Mucosa of descending colon (tissue), 3 donors: ENCODE measurements around the gene CDH12. TPM values are rescaled to one million over a fixed set of nuclear protein-coding genes. Genes with fewer than 3 reads are reported as not detected.

Experiments
- ATAC-seq: fragments of 200-7000 bp; cut with Tn5 transposase; one replicate; pipeline ENCODE4 v1.9.1; 2020; ENCODE audit warnings: mild to moderate bottlenecking, moderate library complexity
- DNase-seq, 3 donors: peaks; one replicate each; pipeline ENCODE4 v3.0.0-alpha.2; 2020
- H3K36me3 ChIP-seq: fragments of 200-600 bp; one replicate; pipeline ENCODE4 v1.8.0; 2021; ENCODE audit warnings: low read depth, mild to moderate bottlenecking
- H3K4me1 ChIP-seq: fragments of 200-600 bp; one replicate; pipeline ENCODE4 v1.8.0; 2021; ENCODE audit warnings: low read depth, mild to moderate bottlenecking
- H3K4me3 ChIP-seq: fragments of 200-600 bp; one replicate; pipeline ENCODE4 v1.8.0; 2021; ENCODE audit warnings: mild to moderate bottlenecking
- H3K9me3 ChIP-seq: fragments of 200-600 bp; one replicate; pipeline ENCODE4 v1.8.0; 2021; ENCODE audit warnings: mild to moderate bottlenecking
- intact Hi-C, 2 donors: fragments of 100-400 bp; cut with DNase I in 1 of 2; cut with micrococcal nuclease in 1 of 2; formaldehyde crosslinking; loops; one replicate each; pipeline versions ENCODE4 v1.11.0 to v1.11.1; 2022; cut with DNase I, micrococcal nuclease
- total RNA-seq, 3 donors: library from RNA; stranded (reverse); fragmentation: NEBNext Ultra II Directional in 2 of 3; extraction: Animal tissue kit (Norgen Biotek cat#: 25700) in 2 of 3; gene quantifications; one replicate each; pipeline versions ENCODE4 v1.2.1 to v1.2.4, GENCODE V29; 2021 to 2023
- TF ChIP-seq, protein P1 (sequence below): fragments of 200-600 bp; IDR thresholded peaks from one replicate; pipeline ENCODE4 v1.8.0; 2022; ENCODE audit warnings: antibody characterized with exemption, mild to moderate bottlenecking
- donor health status: DM: no; HTN: no; CAD: no; lungs with moderate emphysema.
- donor health status: DM: no; HTN: no; CAD: no.
- donor health status: DM: no; HTN: yes; CAD: no.

The CDH12 gene
- total RNA-seq, 3 donors from 2014 or later = 0.14 TPM; not detected in 2

GRCh38 chr5:22372376-22372775 lies 480.8 kb downstream of the CDH12 start:
- H3K9me3 ChIP-seq = no peaks in the 10 kb centered on the region

DNA sequence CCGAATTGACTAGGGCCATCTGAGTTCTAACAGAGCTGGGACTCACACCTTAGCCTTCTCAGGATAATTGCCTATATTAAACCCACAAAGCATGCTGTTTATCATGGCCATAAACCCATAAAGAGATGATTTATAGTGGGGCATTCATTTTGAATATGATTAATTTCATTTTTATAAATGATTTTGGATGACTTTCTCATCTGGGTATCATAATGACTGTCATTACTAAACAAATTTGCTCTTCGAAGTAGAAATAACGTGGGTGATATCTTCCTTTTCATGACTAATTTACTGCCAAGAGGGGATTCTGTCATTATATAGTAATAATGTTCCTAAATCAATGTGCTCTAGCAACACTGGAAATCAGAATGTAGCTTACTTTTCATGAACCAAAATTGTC lies 498.2 kb downstream of the CDH12 start:
- Histone ChIP-seq H3K4me1 (no peaks in the 10 kb centered on the region), H3K4me3 (no peak overlapping the region), H3K36me3 (no peaks in the 10 kb centered on the region), H3K9me3 (no peaks in the 10 kb centered on the region)
- TF ChIP-seq, protein P1, sequence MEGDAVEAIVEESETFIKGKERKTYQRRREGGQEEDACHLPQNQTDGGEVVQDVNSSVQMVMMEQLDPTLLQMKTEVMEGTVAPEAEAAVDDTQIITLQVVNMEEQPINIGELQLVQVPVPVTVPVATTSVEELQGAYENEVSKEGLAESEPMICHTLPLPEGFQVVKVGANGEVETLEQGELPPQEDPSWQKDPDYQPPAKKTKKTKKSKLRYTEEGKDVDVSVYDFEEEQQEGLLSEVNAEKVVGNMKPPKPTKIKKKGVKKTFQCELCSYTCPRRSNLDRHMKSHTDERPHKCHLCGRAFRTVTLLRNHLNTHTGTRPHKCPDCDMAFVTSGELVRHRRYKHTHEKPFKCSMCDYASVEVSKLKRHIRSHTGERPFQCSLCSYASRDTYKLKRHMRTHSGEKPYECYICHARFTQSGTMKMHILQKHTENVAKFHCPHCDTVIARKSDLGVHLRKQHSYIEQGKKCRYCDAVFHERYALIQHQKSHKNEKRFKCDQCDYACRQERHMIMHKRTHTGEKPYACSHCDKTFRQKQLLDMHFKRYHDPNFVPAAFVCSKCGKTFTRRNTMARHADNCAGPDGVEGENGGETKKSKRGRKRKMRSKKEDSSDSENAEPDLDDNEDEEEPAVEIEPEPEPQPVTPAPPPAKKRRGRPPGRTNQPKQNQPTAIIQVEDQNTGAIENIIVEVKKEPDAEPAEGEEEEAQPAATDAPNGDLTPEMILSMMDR = no peak
- no peak for ATAC-seq
- intact Hi-C loops = no loop called here
- no peak for DNase-seq

More at GRCh38 chr5:22372376-22372775, 480.8 kb downstream of the CDH12 start:
- Histone ChIP-seq H3K4me3 (no peak overlapping the region), H3K36me3 (no peaks in the 10 kb centered on the region), H3K4me1 (no peaks in the 10 kb centered on the region)
- intact Hi-C loops = no loop called here
- TF ChIP-seq, protein P1 = no peak
- no peak for ATAC-seq
- DNase-seq = no peak

DNA sequence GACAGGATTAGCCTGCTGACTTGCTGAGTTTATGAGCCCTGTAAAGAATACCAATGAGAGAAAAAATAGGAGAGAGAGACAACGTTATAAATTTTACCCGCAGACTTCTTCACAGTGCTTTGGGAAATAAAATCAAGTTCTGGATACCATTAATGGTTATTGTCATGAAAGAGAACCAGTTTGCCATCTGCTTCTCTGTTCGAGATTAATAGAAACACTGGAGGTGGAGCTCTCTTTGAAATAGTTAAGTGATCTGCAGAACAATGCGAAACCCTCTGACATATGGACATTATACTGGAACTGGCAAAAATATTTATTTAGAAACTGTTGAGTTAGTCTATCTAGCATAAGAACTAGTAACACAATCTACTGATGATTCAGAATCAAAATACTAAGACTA lies 500.7 kb downstream of the CDH12 start:
- ATAC-seq (no peak), DNase-seq (no peak)
- Histone ChIP-seq H3K4me3 (no peak overlapping the region), H3K4me1 (no peaks in the 10 kb centered on the region), H3K9me3 (no peaks in the 10 kb centered on the region), H3K36me3 (no peaks in the 10 kb centered on the region)
- intact Hi-C loops = no loop called here
- TF ChIP-seq, protein P1 = no peak

DNA sequence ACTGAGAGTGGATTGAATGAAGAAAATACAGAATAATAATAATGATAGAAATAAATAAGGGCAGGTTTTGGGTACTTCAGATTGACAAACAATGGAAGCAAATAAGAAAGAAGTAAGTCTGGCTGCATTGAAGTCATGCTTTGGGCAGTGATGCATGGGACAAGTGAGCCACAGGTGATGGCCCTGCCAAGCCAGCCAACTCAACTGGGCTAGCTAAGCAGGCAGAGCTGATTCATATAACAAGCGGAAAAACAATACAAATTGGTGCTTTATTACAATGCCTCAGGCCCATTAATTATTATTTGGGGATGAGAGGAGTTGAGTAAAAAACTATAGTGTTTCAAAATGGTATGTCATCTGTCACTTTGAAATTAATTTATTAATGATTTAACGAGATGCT lies 502.0 kb downstream of the CDH12 start:
- Histone ChIP-seq H3K4me1 (no peaks in the 10 kb centered on the region), H3K9me3 (no peaks in the 10 kb centered on the region), H3K4me3 (no peak overlapping the region), H3K36me3 (no peaks in the 10 kb centered on the region)
- intact Hi-C loops = no loop called here
- no peak for ATAC-seq
- DNase-seq = no peak
- TF ChIP-seq, protein P1 = no peak

GRCh38 chr5:22348027-22348426 lies 505.1 kb downstream of the CDH12 start:
- intact Hi-C loops = no loop called here
- no peaks in the 10 kb centered on the region for H3K4me1 ChIP-seq
- H3K9me3 ChIP-seq = no peaks in the 10 kb centered on the region
- TF ChIP-seq, protein P1 = no peak
- no peak overlapping the region for H3K4me3 ChIP-seq
- no peak for DNase-seq
- ATAC-seq = no peak
- H3K36me3 ChIP-seq = no peaks in the 10 kb centered on the region

GRCh38 chr5:22344000-22344399 lies 509.1 kb downstream of the CDH12 start:
- intact Hi-C loops = no loop called here
- TF ChIP-seq, protein P1 = no peak
- no peaks in the 10 kb centered on the region for H3K4me1 ChIP-seq
- H3K36me3 ChIP-seq = no peaks in the 10 kb centered on the region
- DNase-seq (no peak), ATAC-seq (no peak)
- no peaks in the 10 kb centered on the region for H3K9me3 ChIP-seq
- no peak overlapping the region for H3K4me3 ChIP-seq
